ENCODE data around the gene APOL1. TPM values are rescaled to one million over a fixed set of nuclear protein-coding genes. Genes with fewer than 3 reads are reported as not detected.
"Not testable (repeated sequence)": the region's sequence is repeated elsewhere in the genome, so short reads cannot be mapped to it uniquely, and the experiment has no call there.

The APOL1 gene
- total and polyA plus RNA-seq, 9 donors, result 11.4 to 75.9 (median 34.4) TPM

DNA sequence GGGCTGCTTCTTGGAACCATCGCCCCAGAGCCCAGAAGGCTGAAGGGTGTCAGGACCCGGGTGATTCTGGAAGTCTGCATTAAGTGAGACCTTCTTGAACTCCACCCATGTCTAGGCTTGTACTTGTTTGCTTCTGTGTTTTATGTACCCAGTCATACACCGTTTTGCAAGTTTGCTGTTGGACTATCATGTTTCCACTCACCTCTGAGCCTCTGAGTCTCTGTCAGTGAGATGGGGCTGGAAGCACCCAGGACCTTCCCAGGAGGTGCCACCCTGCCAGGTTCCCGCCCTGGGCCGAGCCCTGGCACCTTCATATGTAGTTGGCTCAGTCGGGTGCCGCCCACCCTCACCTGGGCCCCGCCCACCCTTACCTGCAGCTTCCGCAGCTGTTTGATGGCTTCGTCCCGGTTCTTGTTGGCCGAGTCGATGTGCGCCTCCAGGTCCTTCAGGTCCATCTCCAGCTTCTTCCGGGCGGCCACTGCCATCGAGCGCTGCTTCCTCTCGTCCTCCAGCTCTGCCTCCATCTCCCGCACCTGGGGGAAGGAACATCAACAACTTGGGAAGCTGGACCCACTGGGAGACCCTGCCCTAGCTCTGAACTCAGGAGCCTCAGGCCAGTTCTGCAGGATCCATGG is 35.1 kb downstream of the APOL1 start:
- H3K36me3 ChIP-seq, result no peaks in the 10 kb centered on the region
- H3K9me3 ChIP-seq, result no peaks in the 10 kb centered on the region
- no peak overlapping the region for H3K4me3 ChIP-seq
- H3K27ac ChIP-seq, result no peak overlapping the region
- intact Hi-C loops (cut with DNase I), result loop anchor here (5.0 to 10.0 kb wide), 4 partner anchors 66 to 96 kb away; no protein-coding TSS in a partner anchor
- DNase-seq, result peak in 2 of 5 donors; percentile 28 to 42
- H3K27me3 ChIP-seq, result no peaks in the 10 kb centered on the region
- TF ChIP-seq CTCF (IDR thresholded peaks at IDR 0.05), result no peak
- TF ChIP-seq EP300 (IDR thresholded peaks at IDR 0.05), result no peak
- no peak for TF ChIP-seq POLR2A (IDR thresholded peaks at IDR 0.05)
- H3K4me1 ChIP-seq (ENCODE audit: insufficient read depth), result no peaks in the 10 kb centered on the region
- 87 to 91% (median 87%) methylated on average over 20 of the region's 20 CpGs for WGBS, 3 donors

- Histone ChIP-seq H3K36me3 (no peaks in the 10 kb centered on the region), H3K9me3 (no peaks in the 10 kb centered on the region), H3K27ac (no peak overlapping the region), H3K4me3 (no peak overlapping the region), H3K4me1 (ENCODE audit: insufficient read depth) (no peaks in the 10 kb centered on the region), H3K27me3 (no peaks in the 10 kb centered on the region)
- TF ChIP-seq EP300 (IDR thresholded peaks at IDR 0.05), result no peak
- no peak for TF ChIP-seq POLR2A (IDR thresholded peaks at IDR 0.05)
- no peak for TF ChIP-seq CTCF (IDR thresholded peaks at IDR 0.05)
- WGBS, 3 donors, result 86 to 91% (median 87%) methylated on average over 33 of the region's 33 CpGs
- peak in 2 of 5 donors; percentile 33 to 42 for DNase-seq
- intact Hi-C loops (cut with DNase I), result loop anchor here (5.0 to 10.0 kb wide), 4 partner anchors 66 to 96 kb away; no protein-coding TSS in a partner anchor
Measured at GRCh38 chr22:36288571-36289405, 35.9 kb downstream of the APOL1 start.

DNA sequence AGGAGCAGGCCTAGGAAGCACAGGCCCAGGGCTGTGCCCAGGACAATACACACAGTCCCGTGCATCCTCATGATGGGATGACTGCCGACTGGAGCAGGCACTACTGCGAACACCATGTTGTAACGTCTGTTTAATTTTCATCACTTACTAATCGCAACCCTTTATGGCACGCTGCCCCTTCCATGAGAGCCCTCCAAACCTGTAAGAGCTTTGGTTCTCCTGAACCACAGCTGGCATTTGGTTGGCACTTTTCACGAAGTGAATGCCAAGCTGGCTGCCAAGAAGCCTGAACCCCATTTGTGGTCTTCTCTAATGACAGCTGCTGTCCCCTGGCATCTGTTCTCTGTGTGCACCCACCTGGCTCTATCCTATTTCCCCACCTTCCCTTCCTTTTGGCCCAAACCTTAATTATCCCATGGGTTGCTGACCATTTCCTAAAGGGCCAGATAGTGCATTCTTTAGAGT is 36.5 kb downstream of the APOL1 start:
- Histone ChIP-seq H3K4me3 (no peak overlapping the region), H3K27ac (no peak overlapping the region), H3K27me3 (no peaks in the 10 kb centered on the region), H3K9me3 (no peaks in the 10 kb centered on the region), H3K4me1 (ENCODE audit: insufficient read depth) (no peaks in the 10 kb centered on the region), H3K36me3 (no peaks in the 10 kb centered on the region)
- no peak for TF ChIP-seq EP300 (IDR thresholded peaks at IDR 0.05)
- TF ChIP-seq POLR2A (IDR thresholded peaks at IDR 0.05), result no peak
- TF ChIP-seq CTCF (IDR thresholded peaks at IDR 0.05), result no peak
- DNase-seq, result no peak
- 84 to 85% (median 85%) methylated on average over 7 of the region's 7 CpGs for WGBS, 3 donors
- intact Hi-C loops (cut with DNase I), result loop anchor here (5.0 to 10.0 kb wide), 4 partner anchors 67 to 97 kb away; no protein-coding TSS in a partner anchor

DNA sequence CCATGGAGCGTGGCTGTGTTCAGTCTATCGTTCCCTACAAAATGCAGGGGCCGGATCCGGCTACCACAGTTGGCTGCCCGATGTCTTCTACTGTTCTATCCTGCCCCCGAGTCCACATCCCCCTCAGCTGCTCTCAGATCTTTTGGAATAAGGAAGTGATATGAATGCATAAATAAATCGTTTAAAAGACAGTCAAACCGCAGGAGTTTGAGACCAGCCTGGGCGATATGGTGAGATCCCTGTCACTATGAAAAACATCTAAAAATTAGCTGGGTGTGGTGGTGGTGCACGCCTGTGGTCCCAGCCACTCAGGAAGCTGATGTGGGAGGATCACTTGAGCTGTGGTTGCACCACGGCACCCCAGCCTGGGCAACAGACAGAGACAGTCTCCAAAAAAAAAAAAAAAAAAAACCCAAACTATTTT is 37.0 kb downstream of the APOL1 start:
- H3K9me3 ChIP-seq; H3K27ac ChIP-seq; H3K4me3 ChIP-seq; H3K36me3 ChIP-seq; H3K4me1 ChIP-seq (ENCODE audit: insufficient read depth); H3K27me3 ChIP-seq: not testable (repeated sequence)
- 90 to 95% (median 92%) methylated on average over 11 of the region's 11 CpGs for WGBS, 3 donors
- intact Hi-C loops (cut with DNase I), result loop anchor here (5.0 to 10.0 kb wide), 4 partner anchors 68 to 98 kb away; no protein-coding TSS in a partner anchor
- peak in 2 of 5 donors; percentile 8 to 17 for DNase-seq

DNA sequence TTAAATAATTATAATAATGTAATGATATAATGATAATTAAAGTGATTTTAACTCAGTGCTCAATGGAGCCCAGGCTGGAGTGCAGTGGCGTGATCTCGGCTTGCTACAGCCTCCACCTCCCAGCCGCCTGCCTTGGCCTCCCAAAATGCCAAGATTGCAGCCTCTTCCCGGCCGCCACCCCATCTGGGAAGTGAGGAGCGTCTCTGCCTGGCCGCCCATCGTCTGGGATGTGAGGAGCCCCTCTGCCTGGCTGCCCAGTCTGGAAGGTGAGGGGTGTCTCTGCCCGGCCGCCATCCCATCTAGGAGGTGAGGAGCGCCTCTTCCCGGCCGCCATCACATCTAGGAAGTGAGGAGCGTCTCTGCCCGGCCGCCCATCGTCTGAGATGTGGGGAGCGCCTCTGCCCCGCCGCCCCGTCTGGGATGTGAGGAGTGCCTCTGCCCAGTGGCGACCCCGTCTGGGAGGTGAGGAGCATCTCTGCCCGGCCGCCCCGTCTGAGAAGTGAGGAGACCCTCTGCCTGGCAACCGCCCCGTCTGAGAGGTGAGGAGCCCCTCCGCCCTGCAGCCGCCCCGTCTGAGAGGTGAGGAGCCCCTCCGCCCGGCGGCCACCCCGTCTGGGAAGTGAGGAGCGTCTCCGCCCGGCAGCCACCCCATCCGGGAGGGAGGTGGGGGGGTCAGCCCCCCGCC is 37.6 kb downstream of the APOL1 start:
- H3K9me3 ChIP-seq; intact Hi-C loops (cut with DNase I); H3K36me3 ChIP-seq; H3K4me3 ChIP-seq; H3K27ac ChIP-seq; H3K4me1 ChIP-seq (ENCODE audit: insufficient read depth); H3K27me3 ChIP-seq: not testable (repeated sequence)
- peak in 2 of 5 donors; percentile 15 to 34 for DNase-seq
- 94 to 98% (median 94%) methylated on average over 12 to 29 of the region's 40 CpGs for WGBS, 3 donors
